HUDEP-2 (cell line): ENCODE measurements around the gene APP.

Experiments
- DNase-seq, 76 experiments: peaks; one replicate each; lab custom pipeline; 2025; ENCODE audit not compliant: unreplicated experiment in 76 of 76; lab: John Stamatoyannopoulos, UW

APP gene

GRCh38 chr21:26170471-26171257, at the start of gene APP:
TSS of gene APP (minus strand) at chr21:26170770. CDS start at chr21:26170620, 150 bp downstream.
- peak in 72 of 76 experiments; percentile 24 to 92 (median 78) for DNase-seq

DNA sequence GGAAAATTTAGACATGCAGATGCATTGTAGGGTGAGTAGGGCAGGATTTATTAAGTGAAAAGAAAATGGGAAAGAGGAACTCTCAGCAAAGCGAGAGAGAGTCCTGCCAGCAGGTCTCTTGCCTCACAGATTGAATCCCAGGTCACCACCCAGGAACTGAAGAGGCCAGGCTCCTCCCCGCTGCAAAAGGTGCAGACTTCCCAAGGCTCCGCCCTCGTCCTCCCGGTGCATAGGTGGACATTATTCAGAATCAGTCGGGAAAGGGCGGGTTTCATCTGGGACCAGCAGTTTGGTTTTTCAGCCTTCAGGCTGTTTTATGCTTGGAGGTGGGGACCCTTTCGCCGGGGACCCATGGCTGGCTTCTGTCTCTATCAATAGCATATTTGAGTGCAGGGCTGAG, 41.6 kb upstream of the APP start:
- no peak for DNase-seq

- DNase-seq = peak in 1 of 76 experiments; percentile 5
Observed at GRCh38 chr21:26210614-26211013, 40.0 kb upstream of the APP start.

DNA sequence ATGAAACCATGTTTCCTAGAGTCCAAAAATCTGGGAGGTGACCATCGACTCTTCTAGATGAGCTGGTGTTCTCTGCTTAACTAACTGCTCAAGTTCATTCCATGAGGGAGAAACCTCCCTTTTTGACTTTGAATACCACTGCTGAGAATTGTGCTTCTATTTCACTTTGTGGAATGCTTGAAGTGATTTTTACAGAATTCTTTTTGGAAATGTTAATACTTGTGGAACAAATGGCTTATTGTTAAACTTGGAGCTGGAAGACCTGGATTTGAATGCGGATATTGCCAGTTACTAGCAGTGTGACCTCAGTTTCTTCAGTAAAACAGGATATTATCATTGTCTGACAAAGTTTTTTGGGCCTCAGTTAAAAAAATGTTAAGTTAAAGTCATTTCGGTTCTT, 36.5 kb upstream of the APP start:
- no peak for DNase-seq

- DNase-seq = no peak
Observed at GRCh38 chr21:26199456-26199855, 28.9 kb upstream of the APP start.

- no peak for DNase-seq
Observed at GRCh38 chr21:26195708-26196107, 25.1 kb upstream of the APP start.

DNA sequence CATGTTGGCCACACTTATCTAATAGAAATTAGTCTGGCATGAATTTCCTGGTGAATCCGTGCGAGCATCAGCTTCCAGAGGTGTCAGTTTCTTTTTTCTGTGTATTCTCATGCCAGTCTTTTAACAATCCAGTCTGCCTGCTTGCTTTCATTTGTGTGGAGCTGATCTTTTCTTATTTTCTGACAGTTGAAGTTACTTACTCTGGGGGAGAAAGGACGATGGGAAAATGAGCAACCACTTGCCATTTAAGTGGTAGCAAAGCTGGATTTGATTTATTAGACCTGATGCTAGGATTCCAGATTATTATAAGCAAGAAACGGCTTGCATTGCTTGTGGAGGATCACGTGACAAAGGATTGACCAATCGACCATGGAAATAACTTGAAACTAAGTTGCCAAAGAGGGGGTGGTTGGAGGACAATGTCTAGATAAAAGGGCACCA, 24.3 kb upstream of the APP start:
- DNase-seq = no peak

- no peak for DNase-seq
Observed at GRCh38 chr21:26194326-26194725, 23.8 kb upstream of the APP start.

DNA sequence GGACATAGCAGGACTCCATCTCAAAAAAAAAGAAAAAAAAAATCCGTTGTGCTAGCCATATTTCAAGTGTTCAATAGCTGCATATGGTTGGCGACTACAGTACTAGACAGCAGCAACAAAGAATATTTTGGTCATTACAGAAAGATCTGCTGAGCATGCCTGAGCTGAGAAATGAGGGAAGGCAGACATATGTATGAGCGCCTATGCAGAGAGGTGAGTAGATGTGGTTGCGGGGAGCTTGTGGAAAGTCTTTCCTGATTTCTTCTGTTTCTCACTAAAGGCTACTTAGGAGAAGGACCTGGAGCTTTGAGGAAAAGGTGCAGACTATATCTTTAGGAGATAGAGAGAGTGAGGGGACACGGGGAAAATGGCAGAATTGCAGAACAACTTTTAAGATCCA, 21.0 kb upstream of the APP start:
- no peak for DNase-seq

DNA sequence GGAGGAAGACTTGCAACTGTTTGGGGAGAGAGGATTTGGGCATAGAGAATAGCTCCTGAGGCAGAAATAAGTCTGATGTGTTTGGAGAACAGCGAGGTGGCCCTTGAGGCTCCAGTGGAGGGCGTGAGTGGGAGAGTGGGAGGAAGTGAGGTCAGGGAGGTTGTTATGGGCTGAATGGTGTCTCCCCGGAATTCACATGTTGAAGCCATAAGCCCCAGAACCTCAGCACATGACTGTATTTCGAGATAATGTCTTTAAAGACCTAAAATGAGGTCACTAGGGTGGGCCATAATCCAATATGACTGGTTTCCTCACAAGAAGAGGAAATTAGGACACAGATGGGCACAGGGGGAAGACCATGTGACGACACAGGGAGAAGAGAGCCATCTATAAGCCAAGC, 17.9 kb upstream of the APP start:
- DNase-seq = no peak

- DNase-seq = no peak
Observed at GRCh38 chr21:26185446-26185845, 14.9 kb upstream of the APP start.

DNA sequence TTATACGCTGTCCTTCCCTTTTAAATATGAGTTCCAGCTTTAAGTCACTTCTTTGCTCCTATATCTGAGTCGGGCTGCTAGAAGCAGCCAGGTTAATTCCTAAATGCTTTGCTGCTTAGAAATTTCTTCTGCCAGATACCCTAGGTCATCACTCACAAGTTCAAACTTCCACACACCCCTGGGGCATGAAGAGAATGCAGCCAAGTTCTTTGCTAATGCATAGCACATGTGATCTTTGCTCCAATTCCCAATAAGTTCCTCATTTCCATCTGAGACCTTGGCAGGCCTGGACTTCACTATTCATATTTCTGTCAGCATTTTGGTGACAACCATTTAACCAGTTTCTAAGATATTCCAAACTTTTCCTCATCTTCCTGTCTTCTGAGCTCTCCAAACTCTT, 14.5 kb upstream of the APP start:
- no peak for DNase-seq

GRCh38 chr21:26179501-26179900, 8.9 kb upstream of the APP start:
- DNase-seq = no peak

- DNase-seq = no peak
Observed at GRCh38 chr21:26177746-26178426, 7.3 kb upstream of the APP start.

GRCh38 chr21:26177187-26177586, 6.6 kb upstream of the APP start:
- peak in 14 of 76 experiments; percentile 5 to 17 (median 10) for DNase-seq

DNA sequence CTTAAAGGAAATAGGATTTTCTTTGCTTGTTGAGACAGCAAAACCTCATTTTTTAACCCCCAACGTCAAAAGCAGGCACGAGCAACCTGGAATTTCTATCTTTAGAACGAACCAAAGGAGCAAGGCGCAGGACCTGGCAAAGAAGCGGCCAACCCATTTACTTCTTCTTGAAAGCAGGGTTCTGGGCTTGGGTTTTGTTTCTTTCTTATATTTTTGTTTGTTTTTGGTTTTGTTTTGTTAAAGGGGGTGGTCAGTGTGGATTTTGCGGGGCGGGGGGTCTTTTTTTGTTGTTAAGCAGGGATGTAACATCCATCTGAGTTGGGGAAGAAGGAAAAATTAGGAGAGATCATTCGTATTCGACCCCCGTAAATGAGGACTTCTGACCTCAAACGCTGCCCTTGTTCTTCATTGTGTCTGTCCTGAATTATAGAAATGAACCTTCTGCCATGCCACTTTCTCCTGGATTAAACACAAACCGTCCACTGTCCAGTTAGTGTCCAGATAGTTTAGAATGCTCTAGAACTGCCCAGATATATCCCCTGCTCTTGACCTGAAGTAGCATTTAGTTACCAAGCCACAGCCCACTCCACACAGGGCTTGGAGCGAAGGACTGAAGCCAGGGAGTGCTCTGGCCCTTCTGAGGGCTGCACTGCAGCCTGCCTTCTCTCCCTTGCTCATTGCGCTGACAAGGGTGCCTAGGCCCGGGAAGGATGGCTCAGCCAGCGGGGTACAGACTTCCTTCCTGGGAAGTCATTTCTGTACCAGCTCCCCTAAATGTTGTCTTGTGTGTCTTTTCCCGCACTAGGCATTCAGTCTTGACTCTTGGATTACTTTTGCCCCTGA, 909 bp upstream of the APP start:
- DNase-seq = no peak

GRCh38 chr21:26169611-26170470, 729 bp downstream of the APP start:
- peak in 58 of 76 experiments; percentile 8 to 90 (median 42) for DNase-seq

GRCh38 chr21:26169061-26169610, 1.4 kb downstream of the APP start:
- peak in 66 of 76 experiments; percentile 6 to 90 (median 45) for DNase-seq

GRCh38 chr21:26168371-26168770, 2.2 kb downstream of the APP start:
- DNase-seq = no peak

- no peak for DNase-seq
Observed at GRCh38 chr21:26167593-26167992, 3.0 kb downstream of the APP start.
